HEK293 (cell line): ENCODE data around the gene OTUD1.

ENCODE experiments used
- ZNF274 ChIP-seq, 2 experiments: fragments of 200-500 bp in 1 of 2; fragments of 450-650 bp in 1 of 2; sonication (Bioruptor generic) in 1 of 2; formaldehyde crosslinking in 1 of 2; IDR thresholded peaks; 2 replicates each; pipeline versions ENCODE4 v1.5.1 to v1.6.1; 2014 to 2016; ENCODE audit warnings: borderline replicate concordance in 1 of 2, inconsistent platforms in 1 of 2, low read length in 1 of 2, missing biosample characterization in 1 of 2, missing genetic modification characterization in 1 of 2
- ZNF423 ChIP-seq: fragments of 450-650 bp; formaldehyde crosslinking; IDR thresholded peaks from 2 replicates; pipeline ENCODE4 v1.5.1; 2016; ENCODE audit warnings: missing biosample characterization, missing genetic modification characterization
- TF ChIP-seq, protein P1 (sequence below): fragments of 450-650 bp; formaldehyde crosslinking; IDR thresholded peaks from 2 replicates; pipeline ENCODE4 v1.5.1; 2016; ENCODE audit warnings: missing biosample characterization, missing genetic modification characterization

DNA sequence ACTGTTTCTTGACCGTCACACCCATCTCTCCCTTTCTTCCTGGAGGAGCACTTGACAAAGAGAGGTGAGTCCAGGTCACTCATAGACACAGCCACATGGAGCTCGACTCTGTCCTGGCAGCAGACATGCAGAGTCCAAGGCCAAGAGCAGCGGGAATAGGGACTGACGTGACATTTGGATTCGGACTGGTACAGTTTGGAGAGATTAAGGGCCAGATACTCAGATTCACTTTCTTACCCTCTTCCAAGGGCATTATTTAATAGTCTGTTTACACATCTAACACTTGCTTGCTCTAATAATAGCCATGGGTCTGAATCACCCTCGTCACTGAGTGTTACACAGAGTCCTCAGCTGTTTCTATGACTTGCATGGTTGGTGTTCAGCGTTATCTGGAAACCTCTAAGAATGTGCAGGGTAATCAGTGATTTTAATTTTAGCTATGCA, 39.2 kb upstream of the OTUD1 start:
- TF ChIP-seq, protein P1, sequence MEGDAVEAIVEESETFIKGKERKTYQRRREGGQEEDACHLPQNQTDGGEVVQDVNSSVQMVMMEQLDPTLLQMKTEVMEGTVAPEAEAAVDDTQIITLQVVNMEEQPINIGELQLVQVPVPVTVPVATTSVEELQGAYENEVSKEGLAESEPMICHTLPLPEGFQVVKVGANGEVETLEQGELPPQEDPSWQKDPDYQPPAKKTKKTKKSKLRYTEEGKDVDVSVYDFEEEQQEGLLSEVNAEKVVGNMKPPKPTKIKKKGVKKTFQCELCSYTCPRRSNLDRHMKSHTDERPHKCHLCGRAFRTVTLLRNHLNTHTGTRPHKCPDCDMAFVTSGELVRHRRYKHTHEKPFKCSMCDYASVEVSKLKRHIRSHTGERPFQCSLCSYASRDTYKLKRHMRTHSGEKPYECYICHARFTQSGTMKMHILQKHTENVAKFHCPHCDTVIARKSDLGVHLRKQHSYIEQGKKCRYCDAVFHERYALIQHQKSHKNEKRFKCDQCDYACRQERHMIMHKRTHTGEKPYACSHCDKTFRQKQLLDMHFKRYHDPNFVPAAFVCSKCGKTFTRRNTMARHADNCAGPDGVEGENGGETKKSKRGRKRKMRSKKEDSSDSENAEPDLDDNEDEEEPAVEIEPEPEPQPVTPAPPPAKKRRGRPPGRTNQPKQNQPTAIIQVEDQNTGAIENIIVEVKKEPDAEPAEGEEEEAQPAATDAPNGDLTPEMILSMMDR, result no peak
- TF ChIP-seq ZNF274 (IDR thresholded peaks at IDR 0.05; ENCODE audit: low read length) (no peak), ZNF274 (tag by site-specific recombination; IDR thresholded peaks at IDR 0.05; ENCODE audit: borderline replicate concordance) (no peak), ZNF423 (tag by site-specific recombination) (no peak)
